Measurements from ENCODE around the gene PRKCA. TPM values are rescaled to one million over a fixed set of nuclear protein-coding genes. Genes with fewer than 3 reads are reported as not detected.

Gene PRKCA
- total and polyA plus RNA-seq, 10 of the 15 experiments (the other 5 are each of a cell fraction or from before 2014, with no cell fraction given), result 0.11 to 14.6 (median 0.72) TPM

- Histone ChIP-seq H3K27me3 (replicated peaks in 1 of 2; ENCODE audit: control insufficient read depth in 2 of 2, insufficient read depth in 2 of 2, low read length in 1 of 2) (peaks cover 0 to 5% of the 10 kb centered on the region in 2 experiments; a peak in 2 of 4 replicates), H3K9ac (ENCODE audit: control insufficient read depth, insufficient read depth, low read length) (no peak overlapping the region), H3K4me3 (no peak overlapping the region), H3K9me3 (replicated peaks; ENCODE audit: control insufficient read depth, insufficient read depth, low read length) (no peaks in the 10 kb centered on the region), H3K79me2 (ENCODE audit: control insufficient read depth, insufficient read depth, low read length) (no peaks in the 10 kb centered on the region), H3K27ac (ENCODE audit: control insufficient read depth, insufficient read depth) (no peak overlapping the region), H3K4me1 (ENCODE audit: control insufficient read depth, insufficient read depth, low read length) (no peaks in the 10 kb centered on the region), H3K36me3 (ENCODE audit: control insufficient read depth in 2 of 2, insufficient read depth in 2 of 2, low read length in 1 of 2) (no peaks in the 10 kb centered on the region), H4K20me1 (ENCODE audit: control insufficient read depth, insufficient read depth) (no peaks in the 10 kb centered on the region), H3K4me2 (ENCODE audit: control insufficient read depth, insufficient read depth) (no peak overlapping the region), H2AFZ (ENCODE audit: control insufficient read depth, low read depth, low read length) (no peak overlapping the region)
- SMC1A ChIA-PET (ENCODE audit: uncharacterized antibody, unreplicated experiment), result interaction anchor here (0.6 kb wide), 1 partner anchor 758 kb away, joined by 3 read pairs; no protein-coding TSS in a partner anchor
- POLR2A ChIA-PET, result no interaction called here
- CTCF ChIA-PET, result no interaction called here
- ATAC-seq (no peak), FAIRE-seq (no peak), DNase-seq (ENCODE audit: low read depth, low spot score) (no peak)
- TF ChIP-seq ZBTB40 (IDR thresholded peaks at IDR 0.05; ENCODE audit: borderline replicate concordance), result no peak
- TF ChIP-seq SRF (IDR thresholded peaks at IDR 0.05; ENCODE audit: low read depth in 2 of 2, low read length in 2 of 2), result no peak
- no peak for TF ChIP-seq CBFB (IDR thresholded peaks at IDR 0.05; ENCODE audit: low read depth)
- no peak for TF ChIP-seq TCF3 (IDR thresholded peaks at IDR 0.05; ENCODE audit: borderline replicate concordance, insufficient read depth, low read depth, low read length)
- TF ChIP-seq TCF7 (IDR thresholded peaks at IDR 0.05; ENCODE audit: borderline replicate concordance), result no peak
- no peak for TF ChIP-seq ZNF622 (IDR thresholded peaks at IDR 0.05)
- no peak for TF ChIP-seq PBX3 (IDR thresholded peaks at IDR 0.05; ENCODE audit: insufficient replicate concordance, low read depth, low read length)
- whole genome bisulfite sequencing (ENCODE audit: insufficient coverage, insufficient replicate concordance, low lambda C conversion rate, missing lambda C conversion rate), result 50% methylated on average over 2 of the region's 2 CpGs
- in situ Hi-C loops (cut with MboI) (no loop called here), intact Hi-C loops (cut with micrococcal nuclease; ENCODE audit: unreplicated experiment) (no loop called here)
- BruUV-seq (replicated peaks), result no TSS peak
- RAD21 ChIA-PET (ENCODE audit: unreplicated experiment), result no interaction called here
These were observed 441.1 kb downstream of the PRKCA start for GRCh38 chr17:66743511-66743910.

Data from GM12878 (cell line).